ENCODE results near the gene PDCD1. TPM values are rescaled to one million over a fixed set of nuclear protein-coding genes. Genes with fewer than 3 reads are reported as not detected.
"Not testable (repeated sequence)": the region's sequence is repeated elsewhere in the genome, so short reads cannot be mapped to it uniquely, and the experiment has no call there.

The PDCD1 gene
- total and polyA plus RNA-seq, 9 donors = 0.13 to 0.57 (median 0.27) TPM; not detected in 2

DNA sequence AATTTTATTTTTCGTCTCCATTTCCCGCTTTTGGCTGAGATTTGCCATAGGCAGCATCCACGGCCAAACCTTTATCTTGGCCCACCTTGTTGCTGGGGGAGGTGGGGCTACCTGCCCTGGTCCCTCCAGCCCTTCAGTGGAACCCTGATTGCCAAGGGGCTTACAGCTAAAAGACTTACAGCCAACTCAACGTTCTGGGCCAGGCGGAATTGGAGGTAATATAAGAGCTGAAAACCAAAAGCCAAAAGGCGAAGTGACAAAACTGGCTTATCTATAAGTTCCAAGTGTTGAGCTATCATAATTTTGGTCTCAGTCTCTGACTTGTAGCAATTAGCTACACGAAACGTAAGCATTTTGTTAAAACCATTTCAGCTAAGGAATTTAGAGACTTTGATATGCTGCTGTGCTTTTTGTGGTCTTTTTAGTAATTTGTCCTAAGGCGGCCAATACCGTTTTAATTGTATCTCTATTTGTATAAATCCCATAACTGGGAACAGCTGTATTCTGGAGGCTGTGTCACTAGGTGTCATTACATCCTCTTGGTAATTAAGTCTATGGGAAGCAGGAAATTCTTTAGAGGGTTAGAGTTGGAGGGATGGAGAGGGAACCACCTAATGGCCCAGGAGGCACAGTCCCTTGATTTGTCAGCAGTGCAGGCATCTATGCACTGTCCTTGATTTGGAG lies 24.0 kb downstream of the PDCD1 start:
- TF ChIP-seq, protein P1, sequence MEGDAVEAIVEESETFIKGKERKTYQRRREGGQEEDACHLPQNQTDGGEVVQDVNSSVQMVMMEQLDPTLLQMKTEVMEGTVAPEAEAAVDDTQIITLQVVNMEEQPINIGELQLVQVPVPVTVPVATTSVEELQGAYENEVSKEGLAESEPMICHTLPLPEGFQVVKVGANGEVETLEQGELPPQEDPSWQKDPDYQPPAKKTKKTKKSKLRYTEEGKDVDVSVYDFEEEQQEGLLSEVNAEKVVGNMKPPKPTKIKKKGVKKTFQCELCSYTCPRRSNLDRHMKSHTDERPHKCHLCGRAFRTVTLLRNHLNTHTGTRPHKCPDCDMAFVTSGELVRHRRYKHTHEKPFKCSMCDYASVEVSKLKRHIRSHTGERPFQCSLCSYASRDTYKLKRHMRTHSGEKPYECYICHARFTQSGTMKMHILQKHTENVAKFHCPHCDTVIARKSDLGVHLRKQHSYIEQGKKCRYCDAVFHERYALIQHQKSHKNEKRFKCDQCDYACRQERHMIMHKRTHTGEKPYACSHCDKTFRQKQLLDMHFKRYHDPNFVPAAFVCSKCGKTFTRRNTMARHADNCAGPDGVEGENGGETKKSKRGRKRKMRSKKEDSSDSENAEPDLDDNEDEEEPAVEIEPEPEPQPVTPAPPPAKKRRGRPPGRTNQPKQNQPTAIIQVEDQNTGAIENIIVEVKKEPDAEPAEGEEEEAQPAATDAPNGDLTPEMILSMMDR (IDR thresholded peaks at IDR 0.05) = no peak
- no peaks in the 10 kb centered on the region for H3K27me3 ChIP-seq
- H3K4me3 ChIP-seq = no peak overlapping the region
- no peak overlapping the region for H3K27ac ChIP-seq
- intact Hi-C loops (cut with DNase I) = no loop called here
- no peaks in the 10 kb centered on the region for H3K36me3 ChIP-seq
- 78 to 83% (median 83%) methylated on average over 10 of the region's 10 CpGs for whole genome bisulfite sequencing, 3 donors
- H3K4me1 ChIP-seq (ENCODE audit: insufficient read depth) = no peaks in the 10 kb centered on the region
- no peak for DNase-seq
- no peaks in the 10 kb centered on the region for H3K9me3 ChIP-seq

DNA sequence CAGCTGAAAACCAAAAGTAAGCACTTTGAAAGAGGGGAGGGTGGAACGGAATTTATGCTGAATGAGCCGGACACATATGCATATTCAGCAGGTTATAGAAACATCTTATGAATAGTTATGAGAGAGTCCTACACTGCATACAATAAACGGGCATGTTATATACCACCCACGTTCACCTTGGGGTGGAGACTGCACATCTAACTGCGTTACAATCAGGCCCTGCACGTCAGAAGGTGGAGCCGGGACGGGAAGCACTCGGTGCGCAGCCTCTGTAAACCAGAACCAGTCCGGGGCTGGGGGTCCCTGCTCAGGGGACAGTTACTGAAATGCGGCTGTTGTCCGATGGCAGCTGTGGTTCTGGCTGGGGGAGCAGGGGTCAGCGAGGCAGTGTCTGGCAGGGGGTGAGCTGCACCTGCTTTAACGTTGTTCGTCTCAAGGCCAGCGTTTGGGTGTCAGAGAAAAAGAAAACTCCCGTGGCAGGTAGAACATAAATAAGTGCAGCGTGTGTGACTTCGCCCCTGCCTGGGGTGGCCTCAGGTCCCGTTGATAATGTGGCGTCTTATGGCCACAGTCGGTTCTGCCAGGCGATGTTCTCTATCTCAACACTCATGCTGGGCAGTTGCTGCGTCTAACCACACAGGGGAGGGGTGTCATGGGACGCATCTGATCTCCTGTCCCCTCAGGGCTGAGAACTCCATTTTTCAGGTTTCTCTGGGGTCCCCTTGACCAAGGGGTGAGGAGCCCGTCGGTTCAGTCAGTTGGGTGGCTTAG lies 24.8 kb downstream of the PDCD1 start:
- WGBS, 3 donors = 69 to 84% (median 75%) methylated on average over 27 to 28 of the region's 28 CpGs
- not testable (repeated sequence) for DNase-seq

DNA sequence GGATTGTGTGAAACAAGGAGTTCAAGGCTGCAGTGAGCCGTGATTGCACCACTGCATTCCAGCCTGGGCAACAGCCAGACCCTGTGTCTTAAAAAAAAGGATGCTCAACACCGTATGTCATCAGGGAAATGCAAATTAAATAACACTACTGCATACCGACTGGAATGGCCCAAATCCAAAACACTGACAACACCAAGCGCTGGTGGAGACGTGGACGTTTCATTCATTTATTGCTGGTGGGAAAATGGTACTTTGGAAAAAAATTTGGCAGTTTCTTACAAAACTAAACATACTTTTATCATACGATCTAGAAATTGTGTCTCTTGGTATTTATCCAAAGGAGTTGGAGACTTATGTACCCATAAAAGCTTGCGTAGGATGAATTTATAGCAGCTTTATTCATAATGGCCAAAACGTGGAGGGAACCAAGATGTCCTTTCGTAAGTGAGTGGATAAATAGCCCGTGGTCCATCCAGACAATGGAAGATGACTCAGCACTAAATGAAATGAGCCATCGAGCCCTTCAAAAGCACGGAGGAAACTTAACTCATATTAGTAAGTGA lies 25.5 kb downstream of the PDCD1 start:
- Histone ChIP-seq H3K9me3 (no peaks in the 10 kb centered on the region), H3K27me3 (no peaks in the 10 kb centered on the region), H3K36me3 (no peaks in the 10 kb centered on the region), H3K4me1 (ENCODE audit: insufficient read depth) (no peaks in the 10 kb centered on the region), H3K4me3 (no peak overlapping the region), H3K27ac (no peak overlapping the region)
- DNase-seq = no peak
- intact Hi-C loops (cut with DNase I) = no loop called here
- TF ChIP-seq EP300 (IDR thresholded peaks at IDR 0.05) (no peak), POLR2A (IDR thresholded peaks at IDR 0.05) (no peak)
- TF ChIP-seq, protein P1 (IDR thresholded peaks at IDR 0.05) = no peak
- 29 to 34% (median 31%) methylated on average over 13 of the region's 13 CpGs for WGBS, 3 donors

More for the DNA sequence above, 24.8 kb downstream of the PDCD1 start:
- H3K4me1 ChIP-seq (ENCODE audit: insufficient read depth); H3K4me3 ChIP-seq; H3K9me3 ChIP-seq; H3K27me3 ChIP-seq; H3K27ac ChIP-seq; H3K36me3 ChIP-seq; intact Hi-C loops (cut with DNase I): not testable (repeated sequence)

DNA sequence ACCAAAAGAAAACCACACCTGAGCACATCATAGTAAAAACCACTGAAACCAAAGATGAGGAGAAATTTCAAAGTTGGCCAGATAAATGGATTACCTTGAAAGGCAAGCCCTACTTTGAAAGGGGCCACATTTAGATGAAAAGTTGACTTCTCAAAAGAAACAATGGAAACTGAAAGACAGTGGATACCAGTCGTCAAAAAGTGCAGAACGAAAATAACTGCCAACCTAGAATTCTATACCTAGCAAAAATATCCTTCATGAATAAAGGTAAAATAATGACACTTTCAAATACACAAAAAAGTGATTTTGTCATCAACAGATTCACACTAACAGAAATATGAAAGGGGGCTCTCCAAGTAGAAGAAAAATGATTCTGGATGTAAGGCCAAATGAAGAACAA lies 31.3 kb downstream of the PDCD1 start:
- TF ChIP-seq, protein P1 (IDR thresholded peaks at IDR 0.05) = no peak
- no peak for TF ChIP-seq EP300 (IDR thresholded peaks at IDR 0.05)
- TF ChIP-seq POLR2A (IDR thresholded peaks at IDR 0.05) = no peak
- Histone ChIP-seq H3K27me3 (no peaks in the 10 kb centered on the region), H3K27ac (no peak overlapping the region), H3K4me3 (no peak overlapping the region), H3K4me1 (ENCODE audit: insufficient read depth) (no peaks in the 10 kb centered on the region), H3K9me3 (no peaks in the 10 kb centered on the region), H3K36me3 (no peaks in the 10 kb centered on the region)
- intact Hi-C loops (cut with DNase I) = no loop called here
- WGBS, 3 donors = 78 to 85% (median 83%) methylated on average over 2 of the region's 2 CpGs
- DNase-seq = no peak

DNA sequence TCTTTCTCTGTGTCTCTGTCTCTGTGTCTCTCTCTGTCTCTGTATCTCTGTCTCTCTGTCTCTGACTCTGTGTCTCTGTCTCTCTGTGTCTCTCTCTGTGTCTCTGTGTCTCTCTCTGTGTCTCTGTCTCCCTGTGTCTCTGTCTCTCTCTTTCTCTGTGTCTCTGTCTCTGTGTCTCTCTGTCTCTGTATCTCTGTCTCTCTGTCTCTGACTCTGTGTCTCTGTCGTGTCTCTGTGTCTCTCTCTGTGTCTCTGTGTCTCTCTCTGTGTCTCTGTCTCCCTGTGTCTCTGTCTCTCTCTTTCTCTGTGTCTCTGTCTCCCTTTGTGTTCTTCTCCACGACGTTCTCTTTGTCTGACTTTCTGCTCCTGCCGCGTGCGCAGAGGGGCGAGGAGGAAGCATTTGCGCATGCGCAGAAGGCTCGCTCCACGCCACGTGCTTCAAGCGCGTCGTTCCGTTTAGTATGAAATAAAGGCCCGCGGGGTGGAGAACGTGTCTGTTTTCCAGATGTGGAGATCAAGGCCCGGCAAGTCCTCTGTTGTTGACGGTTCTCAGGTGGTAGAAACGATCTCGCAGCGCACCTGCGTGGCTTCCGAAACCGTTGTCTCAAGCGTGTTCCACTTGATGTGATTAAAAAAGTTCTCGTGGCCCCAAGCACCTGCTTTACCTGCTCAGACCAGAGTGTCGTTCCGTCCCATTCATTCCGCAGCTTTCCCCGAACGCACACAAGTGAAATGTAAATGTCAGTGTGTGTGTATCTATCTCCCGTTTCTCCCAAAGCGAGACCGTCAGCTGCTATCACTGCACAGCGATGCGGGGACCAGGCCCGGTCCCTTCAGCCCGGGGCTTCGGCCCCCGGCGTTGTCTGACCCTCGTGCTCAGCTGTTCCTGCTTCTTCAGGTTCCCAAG lies 34.9 kb downstream of the PDCD1 start:
- 86 to 87% (median 87%) methylated on average over 45 of the region's 45 CpGs for WGBS, 3 donors
- H3K36me3 ChIP-seq; H3K9me3 ChIP-seq; intact Hi-C loops (cut with DNase I); H3K27ac ChIP-seq; H3K4me1 ChIP-seq (ENCODE audit: insufficient read depth); DNase-seq; H3K27me3 ChIP-seq; H3K4me3 ChIP-seq: not testable (repeated sequence)

All from ovary (tissue), 9 donors.